Measurements from ENCODE around the gene SDC3. TPM values are rescaled to one million over a fixed set of nuclear protein-coding genes. Genes with fewer than 3 reads are reported as not detected.
A peak's percentile ranks its signal among the peaks of the same experiment; 100 is the strongest.
"Not testable (repeated sequence)": the region's sequence is repeated elsewhere in the genome, so short reads cannot be mapped to it uniquely, and the experiment has no call there.

Gene SDC3
- polyA plus RNA-seq, 3 donors: 0.05 to 1.2 (median 0.12) TPM

DNA sequence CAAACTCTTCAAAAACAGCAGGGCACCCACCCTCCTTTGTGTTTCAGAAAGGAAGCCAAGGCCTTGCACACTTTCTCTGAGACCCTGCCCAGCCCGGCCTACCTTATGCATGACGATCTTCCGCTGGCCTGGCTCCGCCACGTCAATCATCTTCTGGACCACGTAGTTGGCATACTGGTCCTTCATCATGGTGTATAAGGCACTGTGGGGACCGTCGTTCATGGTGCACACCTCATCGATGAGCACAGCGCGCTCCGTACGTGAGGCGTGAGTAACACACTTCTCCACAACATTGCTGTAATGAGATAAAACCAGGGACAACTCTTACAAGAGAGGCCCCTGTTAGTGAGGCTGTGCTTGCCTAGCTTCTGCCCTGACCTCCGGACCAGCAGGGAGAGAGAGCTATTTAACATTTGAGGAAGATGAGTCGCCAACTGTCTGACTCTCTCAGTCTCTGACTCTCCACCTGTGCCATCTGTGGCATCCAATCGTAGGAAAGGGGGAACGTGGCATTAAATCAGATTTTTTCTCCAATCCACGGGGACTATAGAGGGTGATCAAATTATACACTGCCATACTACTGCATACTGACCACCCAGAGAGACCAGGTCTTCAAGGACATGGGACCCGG lies 28.1 kb upstream of the SDC3 start:
- intact Hi-C loops (cut with micrococcal nuclease): no loop called here
- peak overlapping the region in 4 of 7 donors; percentile 7 to 82 (median 42) for H3K27ac Mint-ChIP-seq

DNA sequence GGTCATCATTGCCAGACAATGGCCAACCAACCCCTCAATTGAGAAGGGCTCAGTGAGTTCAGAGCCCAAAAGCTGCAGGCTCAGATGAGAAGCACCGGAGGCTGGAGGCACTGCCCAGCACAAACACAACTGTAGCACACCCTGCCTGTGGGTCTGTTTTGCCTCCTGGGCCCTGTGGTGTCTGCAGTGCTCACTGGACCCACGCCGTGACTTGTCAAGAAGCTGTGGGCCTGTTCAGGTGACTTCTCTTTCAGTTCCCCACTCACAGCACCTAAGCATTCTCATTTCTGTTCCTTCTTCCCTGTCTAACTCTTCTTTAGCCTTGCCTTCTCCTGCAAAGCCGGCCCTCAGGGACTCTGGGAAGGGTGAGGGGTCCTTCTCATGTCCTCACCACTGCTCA lies 27.2 kb upstream of the SDC3 start:
- H3K9me3 Mint-ChIP-seq; H3K4me1 ChIP-seq (ENCODE audit: control insufficient read depth in 1 of 2, insufficient read depth in 2 of 2, low read length in 2 of 2); H3K4me3 ChIP-seq (replicated peaks in 1 of 3; ENCODE audit: low read depth in 2 of 3, low read length in 3 of 3); H3K9me3 ChIP-seq (replicated peaks in 1 of 2; ENCODE audit: control insufficient read depth in 1 of 2, insufficient read depth in 1 of 2, low read length in 2 of 2); H3K27ac Mint-ChIP-seq; H3K27me3 ChIP-seq (ENCODE audit: control insufficient read depth in 2 of 2, insufficient read depth in 2 of 2, low read length in 2 of 2); intact Hi-C loops (cut with micrococcal nuclease); DNase-seq; H3K27me3 Mint-ChIP-seq (ENCODE audit: low read depth in 3 of 3); H3K4me3 Mint-ChIP-seq; H3K27ac ChIP-seq (ENCODE audit: low read depth in 1 of 2, low read length in 2 of 2); H2AFZ ChIP-seq (ENCODE audit: insufficient read depth, low read depth, low read length, poor library complexity, severe bottlenecking); H3K4me1 Mint-ChIP-seq; H3K79me2 ChIP-seq (ENCODE audit: insufficient read depth, low read length); H3K4me2 ChIP-seq (replicated peaks; ENCODE audit: extremely low read depth, low read length, poor library complexity, severe bottlenecking); H3K9ac ChIP-seq (ENCODE audit: insufficient read depth, low read length, poor library complexity, severe bottlenecking): not testable (repeated sequence)
- peaks cover 61% of the 10 kb centered on the region for H4K20me1 ChIP-seq (ENCODE audit: insufficient read depth, low read length)
- peaks cover 82 to 91% of the 10 kb centered on the region in 2 donors for H3K36me3 Mint-ChIP-seq
- H3K36me3 ChIP-seq (replicated peaks in 1 of 2; ENCODE audit: control insufficient read depth in 1 of 2, insufficient read depth in 2 of 2, low read length in 2 of 2): peaks cover 68 to 94% of the 10 kb centered on the region in 2 donors
- WGBS (ENCODE audit: insufficient coverage): no CpG with 5 or more reads among the region's 4 CpGs

More for the DNA sequence above, 28.1 kb upstream of the SDC3 start:
- Histone ChIP-seq H3K27ac (ENCODE audit: low read depth in 1 of 2, low read length in 2 of 2) (no peak overlapping the region), H3K9ac (ENCODE audit: insufficient read depth, low read length, poor library complexity, severe bottlenecking) (no peak overlapping the region), H3K4me3 (replicated peaks in 1 of 3; ENCODE audit: low read depth in 2 of 3, low read length in 3 of 3) (no peak overlapping the region), H2AFZ (ENCODE audit: insufficient read depth, low read depth, low read length, poor library complexity, severe bottlenecking) (no peak overlapping the region), H4K20me1 (ENCODE audit: insufficient read depth, low read length) (peaks cover 59% of the 10 kb centered on the region), H3K4me1 (ENCODE audit: control insufficient read depth in 1 of 2, insufficient read depth in 2 of 2, low read length in 2 of 2) (no peaks in the 10 kb centered on the region), H3K4me2 (replicated peaks; ENCODE audit: extremely low read depth, low read length, poor library complexity, severe bottlenecking) (no peak overlapping the region), H3K27me3 (ENCODE audit: control insufficient read depth in 2 of 2, insufficient read depth in 2 of 2, low read length in 2 of 2) (no peaks in the 10 kb centered on the region), H3K36me3 (replicated peaks in 1 of 2; ENCODE audit: control insufficient read depth in 1 of 2, insufficient read depth in 2 of 2, low read length in 2 of 2) (peaks cover 73 to 94% of the 10 kb centered on the region in 2 donors), H3K9me3 (replicated peaks in 1 of 2; ENCODE audit: control insufficient read depth in 1 of 2, insufficient read depth in 1 of 2, low read length in 2 of 2) (no peaks in the 10 kb centered on the region), H3K79me2 (ENCODE audit: insufficient read depth, low read length) (no peaks in the 10 kb centered on the region)
- TF ChIP-seq, protein P1, sequence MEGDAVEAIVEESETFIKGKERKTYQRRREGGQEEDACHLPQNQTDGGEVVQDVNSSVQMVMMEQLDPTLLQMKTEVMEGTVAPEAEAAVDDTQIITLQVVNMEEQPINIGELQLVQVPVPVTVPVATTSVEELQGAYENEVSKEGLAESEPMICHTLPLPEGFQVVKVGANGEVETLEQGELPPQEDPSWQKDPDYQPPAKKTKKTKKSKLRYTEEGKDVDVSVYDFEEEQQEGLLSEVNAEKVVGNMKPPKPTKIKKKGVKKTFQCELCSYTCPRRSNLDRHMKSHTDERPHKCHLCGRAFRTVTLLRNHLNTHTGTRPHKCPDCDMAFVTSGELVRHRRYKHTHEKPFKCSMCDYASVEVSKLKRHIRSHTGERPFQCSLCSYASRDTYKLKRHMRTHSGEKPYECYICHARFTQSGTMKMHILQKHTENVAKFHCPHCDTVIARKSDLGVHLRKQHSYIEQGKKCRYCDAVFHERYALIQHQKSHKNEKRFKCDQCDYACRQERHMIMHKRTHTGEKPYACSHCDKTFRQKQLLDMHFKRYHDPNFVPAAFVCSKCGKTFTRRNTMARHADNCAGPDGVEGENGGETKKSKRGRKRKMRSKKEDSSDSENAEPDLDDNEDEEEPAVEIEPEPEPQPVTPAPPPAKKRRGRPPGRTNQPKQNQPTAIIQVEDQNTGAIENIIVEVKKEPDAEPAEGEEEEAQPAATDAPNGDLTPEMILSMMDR (IDR thresholded peaks at IDR 0.05): no peak
- Mint-ChIP-seq H3K36me3 (peaks cover 87 to 94% of the 10 kb centered on the region in 2 donors), H3K4me3 (no peak overlapping the region), H3K9me3 (no peaks in the 10 kb centered on the region), H3K4me1 (no peaks in the 10 kb centered on the region), H3K27me3 (ENCODE audit: low read depth in 3 of 3) (peaks cover 0 to 1% (median 0%) of the 10 kb centered on the region in 3 donors)
- DNase-seq: no peak
- WGBS (ENCODE audit: insufficient coverage): 94% methylated on average over 8 of the region's 20 CpGs

All from CD14-positive monocyte (primary cell).